ENCODE data around the gene PLD5. TPM values are rescaled to one million over a fixed set of nuclear protein-coding genes. Genes with fewer than 3 reads are reported as not detected.

Gene PLD5
- total and polyA plus RNA-seq, 2 of the 13 experiments (the other 11 are each of a cell fraction or from before 2014, with no cell fraction given), result not detected

- in situ Hi-C loops (cut with HindIII; ENCODE audit: extremely low pct_ligation_motif_present, low pct_unique_long_range_greater_than_20kb), result no loop called here
- peaks cover 0 to 6% of the 10 kb centered on the region in 2 experiments; a peak in 1 of 5 replicates for H3K27me3 ChIP-seq (ENCODE audit: control insufficient read depth in 1 of 2, insufficient read depth in 2 of 2, low read length in 2 of 2)
- no peak overlapping the region for H3K4me3 ChIP-seq (replicated peaks in 1 of 3; ENCODE audit: insufficient read depth in 1 of 3, low read depth in 2 of 3, low read length in 3 of 3)
- TF ChIP-seq ZC3H4 (CRISPR knock-in tag; IDR thresholded peaks at IDR 0.05; ENCODE audit: borderline replicate concordance), result no peak
- no peak for TF ChIP-seq ZBTB49 (CRISPR knock-in tag; IDR thresholded peaks at IDR 0.05; ENCODE audit: borderline replicate concordance)
- TF ChIP-seq, protein P1, sequence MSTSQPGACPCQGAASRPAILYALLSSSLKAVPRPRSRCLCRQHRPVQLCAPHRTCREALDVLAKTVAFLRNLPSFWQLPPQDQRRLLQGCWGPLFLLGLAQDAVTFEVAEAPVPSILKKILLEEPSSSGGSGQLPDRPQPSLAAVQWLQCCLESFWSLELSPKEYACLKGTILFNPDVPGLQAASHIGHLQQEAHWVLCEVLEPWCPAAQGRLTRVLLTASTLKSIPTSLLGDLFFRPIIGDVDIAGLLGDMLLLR (CRISPR knock-in tag; IDR thresholded peaks at IDR 0.05), result no peak
- no peak for TF ChIP-seq CAMTA2 (CRISPR knock-in tag; IDR thresholded peaks at IDR 0.05; ENCODE audit: borderline replicate concordance)
- no peak for TF ChIP-seq ZNF816 (CRISPR knock-in tag; IDR thresholded peaks at IDR 0.05; ENCODE audit: borderline replicate concordance)
- ATAC-seq, result no peak
- no peak overlapping the region for H2AFZ ChIP-seq (ENCODE audit: low read length)
- H3K79me2 ChIP-seq (ENCODE audit: insufficient read depth, low read length), result no peaks in the 10 kb centered on the region
- H4K20me1 ChIP-seq (ENCODE audit: insufficient read depth, low read length), result no peaks in the 10 kb centered on the region
- no peak for DNase-seq (ENCODE audit: low spot score)
- no peaks in the 10 kb centered on the region for H3K9me3 ChIP-seq (ENCODE audit: low read length)
- no peak overlapping the region for H3K4me2 ChIP-seq (ENCODE audit: low read depth, low read length)
- ChIA-PET POLR2A (no interaction called here), CTCF (ENCODE audit: low intra/inter-chr PET ratio, low total read pairs) (no interaction called here)
- no peak overlapping the region for H3K27ac ChIP-seq (ENCODE audit: extremely low read length, insufficient read depth, low read length)
- no peak for FAIRE-seq
- intact Hi-C loops (cut with micrococcal nuclease; ENCODE audit: unreplicated experiment), result no loop called here
- no TSS peak for BruUV-seq (replicated peaks)
- no peak overlapping the region for H3K9ac ChIP-seq (ENCODE audit: insufficient read depth, low read depth, low read length)
- WGBS (ENCODE audit: low lambda C conversion rate), result 28% methylated on average over 7 of the region's 7 CpGs
- no peaks in the 10 kb centered on the region for H3K4me1 ChIP-seq (ENCODE audit: insufficient read depth, low read length)
- no peaks in the 10 kb centered on the region for H3K36me3 ChIP-seq (replicated peaks in 1 of 2; ENCODE audit: control insufficient read depth in 1 of 2, insufficient read depth in 2 of 2, low read length in 2 of 2)
These were observed 468.7 kb downstream of the PLD5 start for GRCh38 chr1:242055749-242056320.
